Mesendoderm (in vitro differentiated cells): Measurements from ENCODE around the gene TMEM86B.
"Not testable (repeated sequence)": the region's sequence is repeated elsewhere in the genome, so short reads cannot be mapped to it uniquely, and the experiment has no call there.

Source experiments
- DNase-seq: peaks from one replicate; pipeline ENCODE4 v3.0.0; 2013
- H2AK5ac ChIP-seq: 2 replicates; pipeline ENCODE4 v1.6.1; 2013; ENCODE audit warnings: low read length, inconsistent platforms
- H2BK120ac ChIP-seq: 2 replicates; pipeline ENCODE4 v1.6.1; 2013; ENCODE audit warnings: low read depth, mild to moderate bottlenecking, low read length, moderate library complexity, mixed read lengths
- H2BK15ac ChIP-seq: replicated peaks from 2 replicates; pipeline ENCODE4 v1.6.1; 2013; ENCODE audit warnings: low read depth, mild to moderate bottlenecking, moderate library complexity
- H2BK5ac ChIP-seq: 2 replicates; pipeline ENCODE4 v1.6.1; 2013; ENCODE audit warnings: low read length, inconsistent platforms
- H3K18ac ChIP-seq: 2 replicates; pipeline ENCODE4 v1.6.1; 2013; ENCODE audit warnings: mild to moderate bottlenecking, low read length, mixed read lengths
- H3K23ac ChIP-seq: one replicate; pipeline ENCODE4 v1.6.1; 2013; ENCODE audit warnings: low read length
- H3K27ac ChIP-seq: 2 replicates; pipeline ENCODE4 v1.5.1; 2013; ENCODE audit warnings: low read depth, mild to moderate bottlenecking, inconsistent platforms, low read length, moderate library complexity
- H3K27me3 ChIP-seq: 2 replicates; pipeline ENCODE4 v1.6.1; 2013; ENCODE audit warnings: low read length, control low read depth, mild to moderate bottlenecking, inconsistent platforms; ENCODE audit not compliant: insufficient read depth, poor library complexity
- H3K36me3 ChIP-seq: 2 replicates; pipeline ENCODE4 v1.6.1; 2013; ENCODE audit warnings: low read length, inconsistent platforms; ENCODE audit not compliant: control insufficient read depth, insufficient read depth
- H3K4ac ChIP-seq: one replicate; pipeline ENCODE4 v1.6.1; 2013; ENCODE audit warnings: low read depth, mild to moderate bottlenecking, low read length, moderate library complexity
- H3K4me1 ChIP-seq: 2 replicates; pipeline ENCODE4 v1.6.1; 2013; ENCODE audit warnings: low read depth, low read length, inconsistent platforms; ENCODE audit not compliant: control insufficient read depth
- H3K4me2 ChIP-seq: 2 replicates; pipeline ENCODE4 v1.6.1; 2013; ENCODE audit warnings: low read length
- H3K4me3 ChIP-seq: 2 replicates; pipeline ENCODE4 v1.5.1; 2013; ENCODE audit warnings: mild to moderate bottlenecking, low read length
- H3K56ac ChIP-seq: one replicate; pipeline ENCODE4 v1.6.1; 2013; ENCODE audit warnings: low read length
- H3K79me1 ChIP-seq: 2 replicates; pipeline ENCODE4 v1.6.1; 2013; ENCODE audit warnings: low read length, inconsistent platforms
- H3K79me2 ChIP-seq: 2 replicates; pipeline ENCODE4 v1.6.1; 2013; ENCODE audit warnings: mild to moderate bottlenecking, low read length; ENCODE audit not compliant: control insufficient read depth, insufficient read depth
- H3K9ac ChIP-seq: 2 replicates; pipeline ENCODE4 v1.6.1; 2013; ENCODE audit warnings: low read length, inconsistent platforms
- H4K5ac ChIP-seq: one replicate; pipeline ENCODE4 v1.6.1; 2013; ENCODE audit warnings: low read length
- H4K8ac ChIP-seq: one replicate; pipeline ENCODE4 v1.6.1; 2013; ENCODE audit warnings: low read depth, mild to moderate bottlenecking, control low read depth, low read length, moderate library complexity
- WGBS: extraction: QIAGEN DNeasy Blood & Tissue Kit; methylation state at CpG from one replicate; pipeline ENCODE4 v1.1.7; 2013; ENCODE audit warnings: low lambda C conversion rate, missing lambda C conversion rate; ENCODE audit not compliant: insufficient coverage; ENCODE audit errors: extremely low coverage; 5-methylcytosine and 5-hydroxymethylcytosine counted together

The TMEM86B gene

GRCh38 chr19:55224679-55225414, 3.7 kb downstream of the TMEM86B start:
- not testable (repeated sequence) for H3K56ac ChIP-seq
- WGBS: no CpG with 5 or more reads among the region's 11 CpGs

GRCh38 chr19:55224038-55224665, 4.4 kb downstream of the TMEM86B start:
- no peak overlapping the region for H4K8ac ChIP-seq
- H2BK15ac ChIP-seq: no peak overlapping the region
- H3K9ac ChIP-seq: no peak overlapping the region
- H2BK5ac ChIP-seq: no peak overlapping the region
- H3K23ac ChIP-seq: no peak overlapping the region
- no peak overlapping the region for H2AK5ac ChIP-seq
- peaks cover 5% of the 10 kb centered on the region for H3K36me3 ChIP-seq
- no peak overlapping the region for H3K27ac ChIP-seq
- no peak overlapping the region for H3K4me3 ChIP-seq
- H4K5ac ChIP-seq: no peak overlapping the region
- H3K4me2 ChIP-seq: no peak overlapping the region
- no peak overlapping the region for H2BK120ac ChIP-seq
- H3K79me1 ChIP-seq: no peaks in the 10 kb centered on the region
- no peak overlapping the region for H3K56ac ChIP-seq
- H3K79me2 ChIP-seq: no peaks in the 10 kb centered on the region
- no peak overlapping the region for H3K4ac ChIP-seq
- no peak for DNase-seq
- no peak overlapping the region for H3K18ac ChIP-seq
- H3K27me3 ChIP-seq: no peaks in the 10 kb centered on the region
- no CpG with 5 or more reads among the region's 26 CpGs for WGBS
- H3K4me1 ChIP-seq: no peaks in the 10 kb centered on the region

More at GRCh38 chr19:55224679-55225414, 3.7 kb downstream of the TMEM86B start:
- not testable (repeated sequence) for H4K5ac ChIP-seq, H3K4ac ChIP-seq, DNase-seq, H3K79me1 ChIP-seq, H2AK5ac ChIP-seq, H2BK120ac ChIP-seq, H3K27ac ChIP-seq, H3K27me3 ChIP-seq, H3K9ac ChIP-seq, H3K36me3 ChIP-seq, H4K8ac ChIP-seq, H3K23ac ChIP-seq, H3K4me3 ChIP-seq, H3K18ac ChIP-seq, H3K4me2 ChIP-seq, H3K79me2 ChIP-seq, H3K4me1 ChIP-seq, H2BK5ac ChIP-seq, H2BK15ac ChIP-seq

- no peaks in the 10 kb centered on the region for H3K79me2 ChIP-seq
- no peak for DNase-seq
- no peak overlapping the region for H4K5ac ChIP-seq
- no peak overlapping the region for H2BK15ac ChIP-seq
- H2BK120ac ChIP-seq: no peak overlapping the region
- no peak overlapping the region for H2AK5ac ChIP-seq
- no peak overlapping the region for H4K8ac ChIP-seq
- WGBS: no CpG with 5 or more reads among the region's 17 CpGs
- H3K23ac ChIP-seq: no peak overlapping the region
- H3K36me3 ChIP-seq: peaks cover 4% of the 10 kb centered on the region
- H3K4ac ChIP-seq: no peak overlapping the region
- no peak overlapping the region for H2BK5ac ChIP-seq
- H3K4me3 ChIP-seq: no peak overlapping the region
- no peak overlapping the region for H3K4me2 ChIP-seq
- H3K4me1 ChIP-seq: no peaks in the 10 kb centered on the region
- H3K56ac ChIP-seq: no peak overlapping the region
- no peak overlapping the region for H3K18ac ChIP-seq
- H3K27me3 ChIP-seq: no peaks in the 10 kb centered on the region
- no peak overlapping the region for H3K27ac ChIP-seq
- H3K79me1 ChIP-seq: no peaks in the 10 kb centered on the region
- no peak overlapping the region for H3K9ac ChIP-seq
Observed at GRCh38 chr19:55223291-55224037, 5.1 kb downstream of the TMEM86B start.

GRCh38 chr19:55220525-55220924, 8.0 kb downstream of the TMEM86B start:
- no peaks in the 10 kb centered on the region for H3K79me2 ChIP-seq
- H3K4me1 ChIP-seq: no peaks in the 10 kb centered on the region
- H3K79me1 ChIP-seq: no peaks in the 10 kb centered on the region
- H2BK15ac ChIP-seq: no peak overlapping the region
- H2AK5ac ChIP-seq: no peak overlapping the region
- no peak overlapping the region for H3K23ac ChIP-seq
- no peak overlapping the region for H3K4me3 ChIP-seq
- no CpG with 5 or more reads among the region's 9 CpGs for WGBS
- H3K27ac ChIP-seq: no peak overlapping the region
- no peaks in the 10 kb centered on the region for H3K36me3 ChIP-seq
- H4K8ac ChIP-seq: no peak overlapping the region
- H3K56ac ChIP-seq: no peak overlapping the region
- no peak overlapping the region for H2BK5ac ChIP-seq
- peak; percentile 65 for DNase-seq
- H4K5ac ChIP-seq: no peak overlapping the region
- no peak overlapping the region for H2BK120ac ChIP-seq
- no peak overlapping the region for H3K4me2 ChIP-seq
- H3K18ac ChIP-seq: no peak overlapping the region
- no peak overlapping the region for H3K4ac ChIP-seq
- no peaks in the 10 kb centered on the region for H3K27me3 ChIP-seq
- no peak overlapping the region for H3K9ac ChIP-seq

- Histone ChIP-seq H3K4me2 (peak overlapping the region; percentile 19), H3K4me1 (no peaks in the 10 kb centered on the region), H3K4ac (no peak overlapping the region), H4K5ac (no peak overlapping the region), H3K56ac (peak overlapping the region; percentile 73), H3K79me1 (no peaks in the 10 kb centered on the region), H3K27me3 (no peaks in the 10 kb centered on the region), H2BK5ac (no peak overlapping the region), H3K9ac (peak overlapping the region; percentile 60), H3K4me3 (peak overlapping the region; percentile 20), H4K8ac (no peak overlapping the region), H3K36me3 (no peaks in the 10 kb centered on the region), H2BK15ac (no peak overlapping the region), H3K18ac (no peak overlapping the region), H3K79me2 (no peaks in the 10 kb centered on the region), H2BK120ac (no peak overlapping the region), H3K23ac (no peak overlapping the region), H3K27ac (no peak overlapping the region), H2AK5ac (no peak overlapping the region)
- peak; percentile 99 for DNase-seq
- WGBS: no CpG with 5 or more reads among the region's 36 CpGs
Observed at GRCh38 chr19:55216461-55217198, 11.9 kb downstream of the TMEM86B start.
